Measurements from ENCODE around the gene HCST. TPM values are rescaled to one million over a fixed set of nuclear protein-coding genes. Genes with fewer than 3 reads are reported as not detected.

Gene HCST
- total and polyA plus RNA-seq, 9 donors = 0.92 to 9.2 (median 5.6) TPM

DNA sequence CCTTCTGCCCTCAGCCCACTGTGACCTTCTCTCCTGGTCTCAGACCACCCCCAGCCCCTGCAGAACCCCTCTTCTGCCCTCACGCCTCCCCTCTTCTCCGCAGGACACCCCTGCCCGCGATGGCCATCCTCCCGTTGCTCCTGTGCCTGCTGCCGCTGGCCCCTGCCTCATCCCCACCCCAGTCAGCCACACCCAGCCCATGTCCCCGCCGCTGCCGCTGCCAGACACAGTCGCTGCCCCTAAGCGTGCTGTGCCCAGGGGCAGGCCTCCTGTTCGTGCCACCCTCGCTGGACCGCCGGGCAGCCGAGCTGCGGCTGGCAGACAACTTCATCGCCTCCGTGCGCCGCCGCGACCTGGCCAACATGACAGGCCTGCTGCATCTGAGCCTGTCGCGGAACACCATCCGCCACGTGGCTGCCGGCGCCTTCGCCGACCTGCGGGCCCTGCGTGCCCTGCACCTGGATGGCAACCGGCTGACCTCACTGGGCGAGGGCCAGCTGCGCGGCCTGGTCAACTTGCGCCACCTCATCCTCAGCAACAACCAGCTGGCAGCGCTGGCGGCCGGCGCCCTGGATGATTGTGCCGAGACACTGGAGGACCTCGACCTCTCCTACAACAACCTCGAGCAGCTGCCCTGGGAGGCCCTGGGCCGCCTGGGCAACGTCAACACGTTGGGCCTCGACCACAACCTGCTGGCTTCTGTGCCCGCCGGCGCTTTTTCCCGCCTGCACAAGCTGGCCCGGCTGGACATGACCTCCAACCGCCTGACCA is 37.2 kb downstream of the HCST start:
- Histone ChIP-seq H3K9me3 (no peaks in the 10 kb centered on the region), H3K4me3 (no peak overlapping the region), H3K4me1 (ENCODE audit: insufficient read depth) (peaks cover 13% of the 10 kb centered on the region), H3K27ac (no peak overlapping the region), H3K36me3 (no peaks in the 10 kb centered on the region), H3K27me3 (no peaks in the 10 kb centered on the region)
- no peak for DNase-seq
- 86 to 91% (median 90%) methylated on average over 54 to 55 of the region's 55 CpGs for WGBS, 3 donors
- TF ChIP-seq, protein P1, sequence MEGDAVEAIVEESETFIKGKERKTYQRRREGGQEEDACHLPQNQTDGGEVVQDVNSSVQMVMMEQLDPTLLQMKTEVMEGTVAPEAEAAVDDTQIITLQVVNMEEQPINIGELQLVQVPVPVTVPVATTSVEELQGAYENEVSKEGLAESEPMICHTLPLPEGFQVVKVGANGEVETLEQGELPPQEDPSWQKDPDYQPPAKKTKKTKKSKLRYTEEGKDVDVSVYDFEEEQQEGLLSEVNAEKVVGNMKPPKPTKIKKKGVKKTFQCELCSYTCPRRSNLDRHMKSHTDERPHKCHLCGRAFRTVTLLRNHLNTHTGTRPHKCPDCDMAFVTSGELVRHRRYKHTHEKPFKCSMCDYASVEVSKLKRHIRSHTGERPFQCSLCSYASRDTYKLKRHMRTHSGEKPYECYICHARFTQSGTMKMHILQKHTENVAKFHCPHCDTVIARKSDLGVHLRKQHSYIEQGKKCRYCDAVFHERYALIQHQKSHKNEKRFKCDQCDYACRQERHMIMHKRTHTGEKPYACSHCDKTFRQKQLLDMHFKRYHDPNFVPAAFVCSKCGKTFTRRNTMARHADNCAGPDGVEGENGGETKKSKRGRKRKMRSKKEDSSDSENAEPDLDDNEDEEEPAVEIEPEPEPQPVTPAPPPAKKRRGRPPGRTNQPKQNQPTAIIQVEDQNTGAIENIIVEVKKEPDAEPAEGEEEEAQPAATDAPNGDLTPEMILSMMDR (IDR thresholded peaks at IDR 0.05) = no peak
- no peak for TF ChIP-seq POLR2A (IDR thresholded peaks at IDR 0.05)
- no peak for TF ChIP-seq EP300 (IDR thresholded peaks at IDR 0.05)
- intact Hi-C loops (cut with DNase I) = loop anchor here in 2 of 4 donors (10.0 kb wide), 1 partner anchor 245 kb away; no protein-coding TSS in a partner anchor

DNA sequence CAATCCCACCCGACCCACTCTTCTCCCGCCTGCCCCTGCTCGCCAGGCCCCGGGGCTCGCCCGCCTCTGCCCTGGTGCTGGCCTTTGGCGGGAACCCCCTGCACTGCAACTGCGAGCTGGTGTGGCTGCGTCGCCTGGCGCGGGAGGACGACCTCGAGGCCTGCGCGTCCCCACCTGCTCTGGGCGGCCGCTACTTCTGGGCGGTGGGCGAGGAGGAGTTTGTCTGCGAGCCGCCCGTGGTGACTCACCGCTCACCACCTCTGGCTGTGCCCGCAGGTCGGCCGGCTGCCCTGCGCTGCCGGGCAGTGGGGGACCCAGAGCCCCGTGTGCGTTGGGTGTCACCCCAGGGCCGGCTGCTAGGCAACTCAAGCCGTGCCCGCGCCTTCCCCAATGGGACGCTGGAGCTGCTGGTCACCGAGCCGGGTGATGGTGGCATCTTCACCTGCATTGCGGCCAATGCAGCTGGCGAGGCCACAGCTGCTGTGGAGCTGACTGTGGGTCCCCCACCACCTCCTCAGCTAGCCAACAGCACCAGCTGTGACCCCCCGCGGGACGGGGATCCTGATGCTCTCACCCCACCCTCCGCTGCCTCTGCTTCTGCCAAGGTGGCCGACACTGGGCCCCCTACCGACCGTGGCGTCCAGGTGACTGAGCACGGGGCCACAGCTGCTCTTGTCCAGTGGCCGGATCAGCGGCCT is 37.9 kb downstream of the HCST start:
- TF ChIP-seq, protein P1 (IDR thresholded peaks at IDR 0.05) = no peak
- WGBS, 3 donors = 88 to 93% (median 90%) methylated on average over 39 to 51 of the region's 51 CpGs
- Histone ChIP-seq H3K9me3 (no peaks in the 10 kb centered on the region), H3K4me1 (ENCODE audit: insufficient read depth) (peaks cover 13% of the 10 kb centered on the region), H3K4me3 (no peak overlapping the region), H3K27me3 (no peaks in the 10 kb centered on the region), H3K27ac (no peak overlapping the region), H3K36me3 (no peaks in the 10 kb centered on the region)
- intact Hi-C loops (cut with DNase I) = no loop called here
- no peak for DNase-seq

DNA sequence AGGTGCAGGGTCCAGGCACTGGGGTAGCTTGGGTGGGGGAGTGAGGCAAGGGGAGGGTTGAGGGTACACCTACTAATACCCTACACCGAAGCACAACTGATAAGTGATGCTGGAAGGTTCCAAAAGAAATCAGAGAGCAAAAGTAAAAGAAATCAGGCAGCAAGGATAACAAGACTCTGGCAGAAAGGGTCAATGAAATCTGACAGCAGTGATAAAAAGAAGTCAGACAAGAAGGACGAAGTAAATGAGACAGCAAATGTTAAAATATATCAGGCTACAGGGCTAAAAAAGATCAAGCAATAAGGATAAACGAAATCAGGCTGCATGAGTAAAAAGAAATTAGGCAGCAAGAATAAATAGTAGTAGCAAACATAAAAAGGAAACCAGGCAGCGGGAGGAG is 38.5 kb downstream of the HCST start:
- no peak overlapping the region for H3K27ac ChIP-seq
- DNase-seq = no peak
- TF ChIP-seq EP300 (IDR thresholded peaks at IDR 0.05) (no peak), POLR2A (IDR thresholded peaks at IDR 0.05) (no peak)
- TF ChIP-seq, protein P1 (IDR thresholded peaks at IDR 0.05) = no peak
- peaks cover 12% of the 10 kb centered on the region for H3K4me1 ChIP-seq (ENCODE audit: insufficient read depth)
- H3K27me3 ChIP-seq = no peaks in the 10 kb centered on the region
- WGBS, 3 donors = 56 to 73% (median 66%) methylated on average over 4 of the region's 4 CpGs
- H3K4me3 ChIP-seq = no peak overlapping the region
- H3K36me3 ChIP-seq = no peaks in the 10 kb centered on the region
- intact Hi-C loops (cut with DNase I) = no loop called here
- no peaks in the 10 kb centered on the region for H3K9me3 ChIP-seq

DNA sequence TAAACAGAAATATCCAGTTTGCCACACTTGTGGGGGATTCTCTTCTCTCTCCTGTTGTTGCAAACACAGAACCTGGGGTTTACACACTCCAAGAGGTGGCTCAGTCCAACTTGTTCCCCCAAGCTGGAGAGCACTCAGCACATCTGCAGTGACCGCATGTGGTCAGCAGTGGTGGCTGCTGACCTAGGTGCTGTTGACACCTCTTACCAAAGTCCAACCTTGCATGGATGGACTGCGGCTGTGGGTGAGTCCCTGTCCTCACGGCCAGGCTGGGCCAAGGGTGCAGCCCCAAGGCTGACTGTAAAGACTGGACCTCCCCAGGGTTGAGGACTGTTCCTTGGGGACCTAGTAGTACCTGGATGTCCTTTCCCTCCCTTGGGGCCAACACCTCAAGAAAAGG is 39.9 kb downstream of the HCST start:
- no peak overlapping the region for H3K27ac ChIP-seq

More for the DNA sequence above, 39.9 kb downstream of the HCST start:
- Histone ChIP-seq H3K4me3 (no peak overlapping the region), H3K4me1 (ENCODE audit: insufficient read depth) (peaks cover 12% of the 10 kb centered on the region), H3K9me3 (no peaks in the 10 kb centered on the region), H3K27me3 (no peaks in the 10 kb centered on the region), H3K36me3 (no peaks in the 10 kb centered on the region)
- TF ChIP-seq EP300 (IDR thresholded peaks at IDR 0.05) (no peak), POLR2A (IDR thresholded peaks at IDR 0.05) (no peak)
- TF ChIP-seq, protein P1 (IDR thresholded peaks at IDR 0.05) = no peak
- WGBS, 3 donors = 81 to 90% (median 88%) methylated on average over 3 of the region's 3 CpGs
- no peak for DNase-seq
- intact Hi-C loops (cut with DNase I) = no loop called here

All from ovary (tissue), 9 donors.